ENCODE results near the gene RDH11.
"Not testable (repeated sequence)": the region's sequence is repeated elsewhere in the genome, so short reads cannot be mapped to it uniquely, and the experiment has no call there.

The RDH11 gene

GRCh38 chr14:67704484-67705089, 9.0 kb upstream of the RDH11 start:
- DNase-seq (ENCODE audit: low spot score) = peak; percentile 57

GRCh38 chr14:67703997-67704396, 8.4 kb upstream of the RDH11 start:
- no peak for DNase-seq (ENCODE audit: low spot score)

- DNase-seq (ENCODE audit: low spot score) = not testable (repeated sequence)
These were observed 5.9 kb upstream of the RDH11 start, which contains the start of gene RDH12 for GRCh38 chr14:67701492-67701891. Gene RDH12 (plus strand): TSS chr14:67701886. CDS start chr14:67722643, 20,757 bp downstream.

GRCh38 chr14:67698179-67698578, 2.6 kb upstream of the RDH11 start:
- no peak for DNase-seq (ENCODE audit: low spot score)

GRCh38 chr14:67697006-67697405, 1.4 kb upstream of the RDH11 start:
- no peak for DNase-seq (ENCODE audit: low spot score)

- DNase-seq (ENCODE audit: low spot score) = peak; percentile 85
These were observed 672 bp downstream of the RDH11 start for GRCh38 chr14:67694791-67695393.

- DNase-seq (ENCODE audit: low spot score) = no peak
These were observed 5.6 kb downstream of the RDH11 start for GRCh38 chr14:67690011-67690410.

- no peak for DNase-seq (ENCODE audit: low spot score)
These were observed 11.7 kb downstream of the RDH11 start for GRCh38 chr14:67683842-67684241.

GRCh38 chr14:67680941-67681340, 14.6 kb downstream of the RDH11 start:
- no peak for DNase-seq (ENCODE audit: low spot score)

- DNase-seq (ENCODE audit: low spot score) = peak; percentile 80
These were observed 15.4 kb downstream of the RDH11 start for GRCh38 chr14:67680121-67680602.

- DNase-seq (ENCODE audit: low spot score) = no peak
These were observed 16.6 kb downstream of the RDH11 start for GRCh38 chr14:67679006-67679405.

- DNase-seq (ENCODE audit: low spot score) = no peak
These were observed 20.4 kb downstream of the RDH11 start for GRCh38 chr14:67675219-67675582.

- peak; percentile 90 for DNase-seq (ENCODE audit: low spot score)
These were observed 20.9 kb downstream of the RDH11 start, which contains the start of gene VTI1B for GRCh38 chr14:67674480-67675218. Gene VTI1B (minus strand): TSS chr14:67674632. CDS start chr14:67674489, 143 bp downstream.

- peak; percentile 77 for DNase-seq (ENCODE audit: low spot score)
These were observed 21.5 kb downstream of the RDH11 start for GRCh38 chr14:67674139-67674479.

GRCh38 chr14:67673451-67673850, 22.1 kb downstream of the RDH11 start:
- peak; percentile 26 for DNase-seq (ENCODE audit: low spot score)

GRCh38 chr14:67668559-67668958, 27.0 kb downstream of the RDH11 start:
- no peak for DNase-seq (ENCODE audit: low spot score)

GRCh38 chr14:67666750-67667449, 28.7 kb downstream of the RDH11 start:
- peak; percentile 63 for DNase-seq (ENCODE audit: low spot score)

GRCh38 chr14:67665868-67666267, 29.7 kb downstream of the RDH11 start:
- peak; percentile 41 for DNase-seq (ENCODE audit: low spot score)

- DNase-seq (ENCODE audit: low spot score) = no peak
These were observed 31.9 kb downstream of the RDH11 start for GRCh38 chr14:67663633-67664032.

GRCh38 chr14:67653651-67654280, 41.8 kb downstream of the RDH11 start:
- no peak for DNase-seq (ENCODE audit: low spot score)

- no peak for DNase-seq (ENCODE audit: low spot score)
These were observed 43.4 kb downstream of the RDH11 start for GRCh38 chr14:67652189-67652588.

GRCh38 chr14:67650694-67651093, 44.9 kb downstream of the RDH11 start:
- DNase-seq (ENCODE audit: low spot score) = peak; percentile 50
